Ovary (tissue), 9 donors: ENCODE measurements around the gene KRTAP5-8. TPM values are rescaled to one million over a fixed set of nuclear protein-coding genes. Genes with fewer than 3 reads are reported as not detected.

Experiments used
- DNase-seq, 5 donors: peaks; one replicate each; pipeline ENCODE4 v3.0.0-alpha.2; 2019 to 2020
- H3K27ac ChIP-seq, 2 donors: fragments of 200-600 bp; one replicate each; pipeline versions ENCODE4 v1.5.1 to v1.8.0; 2019 to 2022
- H3K27me3 ChIP-seq: fragments of 200-600 bp; one replicate; pipeline ENCODE4 v1.8.0; 2022
- H3K36me3 ChIP-seq: fragments of 200-600 bp; sonication (generic); one replicate; pipeline ENCODE4 v1.5.1; 2019
- H3K4me1 ChIP-seq: one replicate; pipeline ENCODE4 v1.8.1; 2013; ENCODE audit warnings: mild to moderate bottlenecking, moderate library complexity; ENCODE audit not compliant: insufficient read depth
- H3K4me3 ChIP-seq: fragments of 200-600 bp; sonication (generic); one replicate; pipeline ENCODE4 v1.5.1; 2017
- H3K9me3 ChIP-seq, 2 donors: fragments of 200-600 bp in 1 of 2; sonication (generic) in 1 of 2; one replicate each; pipeline versions ENCODE4 v1.5.1 to v1.8.1; 2013 to 2019; ENCODE audit warnings: mild to moderate bottlenecking in 1 of 2, moderate library complexity in 1 of 2
- CTCF ChIP-seq, 3 donors: fragments of 450-650 bp in 2 of 3; fragments of 200-600 bp in 1 of 3; IDR thresholded peaks; one replicate each; pipeline versions ENCODE4 v1.5.1 to v1.8.0; 2016 to 2022; ENCODE audit warnings: antibody characterized with exemption in 3 of 3, mild to moderate bottlenecking in 1 of 3
- EP300 ChIP-seq: sonication (generic); formaldehyde crosslinking; IDR thresholded peaks from one replicate; pipeline ENCODE4 v1.6.1; 2017; ENCODE audit warnings: antibody characterized with exemption
- POLR2A ChIP-seq: fragments of 450-650 bp; IDR thresholded peaks from one replicate; pipeline ENCODE4 v1.6.1; 2017; ENCODE audit warnings: antibody characterized with exemption, mild to moderate bottlenecking, moderate library complexity
- whole genome bisulfite sequencing, 3 donors: extraction: QIAGEN DNeasy Blood & Tissue Kit in 1 of 3; methylation state at CpG; one replicate each; pipeline versions ENCODE4 v1.1.5 to v1.1.7; 2013 to 2017; 5-methylcytosine and 5-hydroxymethylcytosine counted together
- intact Hi-C, 4 donors: fragments of 100-400 bp; cut with DNase I; formaldehyde crosslinking; loops; one replicate each; pipeline versions ENCODE4 v1.11.0 to v1.15.1; 2022 to 2023
- polyA plus RNA-seq, 2 donors: library from polyadenylated mRNA; stranded (reverse); fragments of 200-250 nt in 1 of 2; fragments of 350-450 nt in 1 of 2; fragmentation: Illumina TruSeq in 1 of 2; extraction: RNeasy Lipid Tissue Mini Kit (QIAGEN cat#74804) in 1 of 2; gene quantifications; one replicate each; pipeline ENCODE4 v1.2.3, GENCODE V29; 2013 to 2014
- total RNA-seq, 7 donors: library from RNA; depleted of rRNA in 2 of 7; stranded (reverse); fragments of >200 nt in 2 of 7; fragmentation: NEBNext Ultra II Directional in 3 of 7; extraction: Animal tissue kit (Norgen Biotek cat#: 25700) in 3 of 7; gene quantifications; one replicate each; pipeline versions ENCODE4 v1.1.0 to v1.2.4, GENCODE V29; 2016 to 2023
- donor health status: DM: no; HTN: no; CAD: no; lungs with moderate emphysema.
- donor health status: DM: no; HTN: no; CAD: no.
- donor health status: Bipolar disorder and iron deficiency.
- donor health status: DM: yes; HTN: yes; CAD: no.
- donor health status: DM: no; HTN: no; CAD: no.
- donor health status: DM: yes; HTN: yes; CAD: no.

KRTAP5-8 gene
- total and polyA plus RNA-seq, 9 donors, result not detected

- 78 to 82% (median 82%) methylated on average over 9 of the region's 9 CpGs for WGBS, 3 donors
- H3K36me3 ChIP-seq, result no peaks in the 10 kb centered on the region
- no peak overlapping the region for H3K27ac ChIP-seq
- no peaks in the 10 kb centered on the region for H3K27me3 ChIP-seq
- no peaks in the 10 kb centered on the region for H3K4me1 ChIP-seq
- no peak overlapping the region for H3K4me3 ChIP-seq
- H3K9me3 ChIP-seq, result peaks cover 0 to 7% of the 10 kb centered on the region in 2 donors
- no peak for TF ChIP-seq EP300
- no peak for TF ChIP-seq POLR2A
- no peak for TF ChIP-seq CTCF (IDR thresholded peaks at IDR 0.05)
- intact Hi-C loops, result no loop called here
- no peak for DNase-seq
Measured at GRCh38 chr11:71505781-71506180, 32.0 kb upstream of the KRTAP5-8 start.

- H3K9me3 ChIP-seq, result peaks cover 0 to 7% of the 10 kb centered on the region in 2 donors
- H3K4me1 ChIP-seq, result no peaks in the 10 kb centered on the region
- intact Hi-C loops, result no loop called here
- 88 to 95% (median 92%) methylated on average over 5 of the region's 5 CpGs for WGBS, 3 donors
- H3K4me3 ChIP-seq, result no peak overlapping the region
- TF ChIP-seq POLR2A, result no peak
- H3K36me3 ChIP-seq, result no peaks in the 10 kb centered on the region
- DNase-seq, result no peak
- H3K27me3 ChIP-seq, result no peaks in the 10 kb centered on the region
- no peak overlapping the region for H3K27ac ChIP-seq
Measured at GRCh38 chr11:71507102-71507501, 30.7 kb upstream of the KRTAP5-8 start.

GRCh38 chr11:71518506-71519471, 19.0 kb upstream of the KRTAP5-8 start:
- Histone ChIP-seq H3K27ac (no peak overlapping the region), H3K27me3 (no peaks in the 10 kb centered on the region), H3K9me3 (no peaks in the 10 kb centered on the region), H3K4me3 (no peak overlapping the region), H3K36me3 (no peaks in the 10 kb centered on the region), H3K4me1 (no peaks in the 10 kb centered on the region)
- DNase-seq, result no peak
- TF ChIP-seq EP300 (no peak), POLR2A (no peak), CTCF (IDR thresholded peaks at IDR 0.05) (no peak)
- intact Hi-C loops, result no loop called here
- WGBS, 3 donors, result 92 to 94% (median 93%) methylated on average over 44 to 55 of the region's 55 CpGs

GRCh38 chr11:71519546-71519945, 18.3 kb upstream of the KRTAP5-8 start:
- no peak for DNase-seq
- Histone ChIP-seq H3K9me3 (no peaks in the 10 kb centered on the region), H3K27me3 (no peaks in the 10 kb centered on the region), H3K27ac (no peak overlapping the region), H3K4me3 (no peak overlapping the region), H3K4me1 (no peaks in the 10 kb centered on the region), H3K36me3 (no peaks in the 10 kb centered on the region)
- 55 to 69% (median 55%) methylated on average over 10 of the region's 10 CpGs for WGBS, 3 donors
- TF ChIP-seq CTCF (IDR thresholded peaks at IDR 0.05), result no peak
- no peak for TF ChIP-seq EP300
- no peak for TF ChIP-seq POLR2A
- intact Hi-C loops, result no loop called here
